ENCODE results near the gene ALG9.

GRCh38 chr11:111917788-111918187 lies 46.4 kb upstream of the ALG9 start:
- no peak for TF ChIP-seq CTCF (IDR thresholded peaks at IDR 0.05)
- TF ChIP-seq POLR2A (IDR thresholded peaks at IDR 0.05) = no peak
- TF ChIP-seq EP300 (IDR thresholded peaks at IDR 0.05) = no peak

Data from ovary (tissue), 3 donors.